Dendritic cell treated with granulocyte-macrophage colony-stimulating factor and Interleukin-4, amounts not matched to agents 40 ng/mL and 50 ng/mL, for 4 days (primary cell): ENCODE data around the gene CHKA.
"Not testable (repeated sequence)": the region's sequence is repeated elsewhere in the genome, so short reads cannot be mapped to it uniquely, and the experiment has no call there.

ENCODE experiments used
- H3K27ac Mint-ChIP-seq: one replicate; pipeline ENCODE4 v1.8.0; 2022; ENCODE audit warnings: mild to moderate bottlenecking, mixed read lengths
- H3K27me3 Mint-ChIP-seq: one replicate; pipeline ENCODE4 v1.8.0; 2022; ENCODE audit warnings: mild to moderate bottlenecking, mixed read lengths
- H3K36me3 Mint-ChIP-seq: one replicate; pipeline ENCODE4 v1.8.0; 2022; ENCODE audit warnings: low read depth, mixed read lengths
- H3K4me1 Mint-ChIP-seq: one replicate; pipeline ENCODE4 v1.8.0; 2022; ENCODE audit warnings: low read depth, mixed read lengths
- H3K4me3 Mint-ChIP-seq: one replicate; pipeline ENCODE4 v1.8.0; 2022; ENCODE audit warnings: mild to moderate bottlenecking, moderate library complexity, mixed read lengths
- H3K9me3 Mint-ChIP-seq: one replicate; pipeline ENCODE4 v1.8.0; 2022; ENCODE audit warnings: mixed read lengths
- intact Hi-C: fragments of 100-400 bp; cut with micrococcal nuclease; formaldehyde crosslinking; loops from one replicate; pipeline ENCODE4 v1.15.0; 2022

Gene CHKA

DNA sequence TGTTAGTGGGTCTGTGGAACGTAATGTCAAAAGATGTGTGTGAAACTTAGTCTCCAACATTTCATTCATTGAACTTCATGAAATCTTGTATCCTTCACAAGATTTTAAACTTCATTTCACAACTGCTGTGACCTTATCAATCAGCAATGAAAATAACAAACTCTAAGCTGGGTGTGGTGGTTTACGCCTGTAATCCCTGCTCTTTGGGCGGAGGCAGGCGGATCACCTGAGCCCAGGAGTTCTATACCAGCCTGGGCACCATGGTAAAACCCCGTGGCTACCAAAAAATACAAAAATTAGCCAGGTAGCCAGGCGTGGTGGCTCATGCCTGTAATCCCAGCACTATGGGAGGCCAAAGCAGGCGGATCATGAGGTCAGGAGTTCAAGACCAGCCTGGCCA lies 5.1 kb downstream of the CHKA start:
- Mint-ChIP-seq H3K36me3 (peaks cover 31% of the 10 kb centered on the region), H3K27ac (no peak overlapping the region), H3K9me3 (no peaks in the 10 kb centered on the region), H3K4me1 (peaks cover 52% of the 10 kb centered on the region), H3K4me3 (no peak overlapping the region), H3K27me3 (no peaks in the 10 kb centered on the region)
- intact Hi-C loops, result loop anchor here (10.0 kb wide), 1 partner anchor 81 kb away; the partner anchor contains the start of genes NDUFS8 and TCIRG1

DNA sequence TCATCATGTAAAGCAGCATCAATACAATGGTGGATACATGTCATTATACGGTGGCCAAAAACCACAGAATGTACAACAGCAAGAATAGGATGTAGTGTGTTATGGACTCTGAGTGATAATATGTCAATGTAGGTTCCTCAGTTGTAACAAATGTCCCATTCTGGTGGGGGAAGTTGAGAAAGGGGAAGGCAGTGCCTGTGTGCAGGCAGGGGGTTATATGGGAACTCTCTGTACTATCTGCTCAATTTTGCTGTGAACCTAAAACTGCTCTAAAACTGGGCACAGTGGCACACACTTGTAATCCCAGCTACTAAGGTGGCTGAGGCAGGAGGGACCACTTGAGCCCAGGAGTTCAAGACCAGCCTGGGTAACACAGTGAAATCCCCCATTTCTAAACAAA lies 5.9 kb downstream of the CHKA start:
- Mint-ChIP-seq H3K36me3 (peaks cover 31% of the 10 kb centered on the region), H3K27me3 (no peaks in the 10 kb centered on the region), H3K27ac (peak overlapping the region; percentile 60), H3K4me3 (no peak overlapping the region), H3K4me1 (peaks cover 52% of the 10 kb centered on the region), H3K9me3 (no peaks in the 10 kb centered on the region)
- intact Hi-C loops, result loop anchor here (10.0 kb wide), 1 partner anchor 80 kb away; the partner anchor contains the start of genes NDUFS8 and TCIRG1

DNA sequence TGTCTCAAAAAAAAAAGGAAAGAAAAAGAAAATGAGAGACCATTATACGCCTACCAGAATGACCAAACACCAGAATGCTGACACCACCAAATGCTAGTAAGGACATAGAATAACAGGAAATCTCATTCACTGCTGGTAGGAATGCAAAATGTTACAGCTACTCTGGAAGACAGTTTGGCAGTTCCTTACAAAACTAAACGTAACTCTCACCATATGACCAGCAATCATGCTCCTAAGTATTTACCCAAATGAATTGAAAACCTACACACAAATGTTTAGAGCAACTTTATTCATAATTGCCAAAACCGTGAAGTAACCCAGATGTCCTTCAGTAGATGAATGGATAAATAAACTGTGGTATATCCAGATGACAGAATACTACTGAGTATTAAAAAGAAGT lies 7.2 kb downstream of the CHKA start:
- intact Hi-C loops, result loop anchor here (10.0 kb wide), 1 partner anchor 79 kb away; the partner anchor contains the start of genes NDUFS8 and TCIRG1

DNA sequence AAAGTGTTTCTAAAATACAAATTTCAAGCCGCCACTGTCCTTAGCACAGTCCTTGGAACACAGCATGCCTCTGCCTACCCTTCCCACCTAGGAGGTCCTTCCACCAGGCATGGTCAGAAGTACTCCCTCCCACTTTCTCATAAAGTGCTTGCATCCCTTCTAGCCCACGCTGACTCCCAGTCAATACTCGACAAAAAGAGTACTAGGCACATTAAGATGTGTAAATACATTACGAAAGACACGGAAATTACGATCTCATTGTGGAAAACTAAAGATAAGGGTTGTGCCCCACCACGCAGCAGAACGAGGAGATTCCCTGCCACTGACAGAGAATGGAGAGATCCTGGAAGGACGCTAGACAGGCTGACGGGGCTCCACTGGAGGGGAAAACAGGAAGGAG lies 13.5 kb downstream of the CHKA start:
- H3K27me3 Mint-ChIP-seq, result no peaks in the 10 kb centered on the region
- peak overlapping the region; percentile 1 for H3K27ac Mint-ChIP-seq
- peaks cover 22% of the 10 kb centered on the region for H3K4me1 Mint-ChIP-seq
- no peaks in the 10 kb centered on the region for H3K9me3 Mint-ChIP-seq
- H3K4me3 Mint-ChIP-seq, result no peak overlapping the region
- intact Hi-C loops, result no loop called here
- H3K36me3 Mint-ChIP-seq, result peaks cover 8% of the 10 kb centered on the region

More for the DNA sequence above, 7.2 kb downstream of the CHKA start:
- peaks cover 49% of the 10 kb centered on the region for H3K4me1 Mint-ChIP-seq
- no peak overlapping the region for H3K4me3 Mint-ChIP-seq
- no peaks in the 10 kb centered on the region for H3K9me3 Mint-ChIP-seq
- H3K36me3 Mint-ChIP-seq, result peaks cover 31% of the 10 kb centered on the region
- H3K27me3 Mint-ChIP-seq, result no peaks in the 10 kb centered on the region
- H3K27ac Mint-ChIP-seq, result peak overlapping the region; percentile 78

DNA sequence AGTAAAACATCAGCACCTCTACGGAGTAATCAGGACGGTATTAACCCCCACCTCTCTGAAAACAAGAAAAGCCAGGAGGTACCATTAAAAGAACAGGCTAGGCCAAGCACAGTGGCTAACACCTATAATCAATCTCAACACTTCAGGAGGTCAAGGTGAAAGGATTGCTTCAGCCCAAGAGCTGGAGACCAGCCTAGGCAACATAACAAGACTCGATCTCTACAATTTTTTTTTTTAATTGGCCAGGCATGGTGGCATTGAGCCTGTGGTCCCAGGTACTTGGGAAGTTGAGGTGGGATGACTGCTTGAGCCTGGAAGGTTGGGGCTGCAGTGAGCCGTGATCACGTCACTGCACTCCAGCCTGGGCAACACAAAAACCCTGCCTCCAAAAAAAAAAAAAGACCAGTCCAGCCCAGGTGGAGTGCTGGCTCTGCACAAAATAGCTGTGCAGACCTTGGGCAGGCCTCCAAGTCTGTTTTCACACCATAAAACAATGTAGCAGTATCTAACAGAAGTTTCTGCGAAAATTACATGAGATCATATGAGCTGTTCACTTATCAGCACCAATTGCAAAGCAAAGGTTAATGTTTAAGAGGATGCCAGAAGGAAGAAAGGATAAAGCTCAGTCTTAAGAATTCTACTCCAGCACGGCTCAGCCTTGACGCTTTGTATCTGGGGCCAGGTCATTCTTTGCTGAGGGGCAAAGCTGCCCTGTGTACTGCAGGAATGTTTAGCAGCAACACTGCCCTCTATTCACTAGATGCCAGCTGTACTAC lies 14.8 kb downstream of the CHKA start:
- intact Hi-C loops, result no loop called here
- H3K27me3 Mint-ChIP-seq, result no peaks in the 10 kb centered on the region
- no peak overlapping the region for H3K4me3 Mint-ChIP-seq
- H3K27ac Mint-ChIP-seq, result no peak overlapping the region
- peaks cover 8% of the 10 kb centered on the region for H3K36me3 Mint-ChIP-seq
- no peaks in the 10 kb centered on the region for H3K9me3 Mint-ChIP-seq
- peaks cover 34% of the 10 kb centered on the region for H3K4me1 Mint-ChIP-seq

DNA sequence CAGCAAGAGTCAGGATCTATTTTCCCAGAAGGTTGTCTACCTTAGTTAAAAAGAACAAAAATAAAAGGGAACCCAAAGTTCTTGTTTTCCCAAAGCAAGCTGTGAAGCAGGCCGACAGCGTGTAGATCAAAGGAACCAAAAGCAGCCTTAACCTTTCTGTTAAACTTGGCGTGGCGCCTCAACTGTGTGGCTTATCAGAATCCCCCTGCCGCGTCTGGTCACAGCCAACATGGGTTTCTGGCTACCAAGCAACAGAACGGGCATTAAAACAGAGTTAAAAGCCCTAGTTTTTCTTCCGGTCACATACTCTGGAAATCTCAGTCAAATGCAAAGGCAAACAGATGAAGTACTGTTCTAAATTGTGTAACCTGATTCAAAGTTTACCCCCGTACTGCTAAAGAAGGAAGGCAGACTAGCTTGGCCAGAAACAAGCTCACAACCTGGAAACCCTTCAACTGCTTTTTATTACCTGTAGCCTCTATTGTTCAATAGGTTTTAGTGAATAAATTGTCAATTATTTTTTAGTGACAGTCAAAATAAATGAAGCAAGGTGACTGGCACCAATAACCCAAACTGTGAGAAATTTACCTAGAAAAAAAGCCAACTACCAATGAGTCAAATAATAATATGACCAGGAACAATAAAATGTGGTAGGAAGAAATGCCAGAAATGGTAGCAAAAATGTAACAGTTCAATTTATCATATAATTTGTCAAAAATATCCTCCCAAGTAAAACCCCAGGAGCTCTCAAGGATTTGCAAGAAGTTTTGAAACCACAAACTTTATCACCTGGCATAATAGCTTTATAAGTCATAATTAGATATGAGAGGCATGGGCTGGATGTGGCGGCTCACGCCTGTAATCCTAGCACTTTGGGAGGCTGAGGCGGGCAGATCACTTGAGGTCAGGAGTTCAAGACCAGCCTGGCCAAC lies 21.4 kb downstream of the CHKA start:
- Mint-ChIP-seq H3K4me3 (no peak overlapping the region), H3K4me1 (peaks cover 25% of the 10 kb centered on the region), H3K27me3 (no peaks in the 10 kb centered on the region), H3K36me3 (peaks cover 25% of the 10 kb centered on the region), H3K9me3 (no peaks in the 10 kb centered on the region), H3K27ac (no peak overlapping the region)
- intact Hi-C loops, result loop anchor here (10.0 kb wide), 1 partner anchor 105 kb away; no protein-coding TSS in a partner anchor

DNA sequence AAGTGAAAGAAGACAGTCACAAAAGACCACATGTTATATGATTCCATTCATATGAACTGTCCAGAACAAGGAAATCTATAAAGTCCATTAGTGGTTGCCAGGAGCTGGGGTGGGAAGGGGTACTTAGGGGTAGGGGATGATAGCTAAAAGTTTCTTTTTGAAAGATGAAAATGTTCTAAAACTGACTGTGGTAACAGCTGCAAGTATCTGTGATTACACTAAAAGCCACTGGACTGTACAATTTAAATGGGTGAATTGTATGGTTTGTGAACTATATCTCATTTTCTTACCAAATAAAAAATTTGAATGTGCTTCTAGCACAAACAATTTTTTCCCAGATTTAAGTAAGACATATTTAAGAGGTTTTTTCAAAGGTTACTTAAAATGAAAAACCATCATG lies 22.1 kb downstream of the CHKA start:
- H3K9me3 Mint-ChIP-seq, result no peaks in the 10 kb centered on the region
- peaks cover 25% of the 10 kb centered on the region for H3K36me3 Mint-ChIP-seq
- intact Hi-C loops, result loop anchor here (10.0 kb wide), 1 partner anchor 106 kb away; no protein-coding TSS in a partner anchor
- peaks cover 25% of the 10 kb centered on the region for H3K4me1 Mint-ChIP-seq
- no peaks in the 10 kb centered on the region for H3K27me3 Mint-ChIP-seq
- no peak overlapping the region for H3K4me3 Mint-ChIP-seq
- H3K27ac Mint-ChIP-seq, result no peak overlapping the region

DNA sequence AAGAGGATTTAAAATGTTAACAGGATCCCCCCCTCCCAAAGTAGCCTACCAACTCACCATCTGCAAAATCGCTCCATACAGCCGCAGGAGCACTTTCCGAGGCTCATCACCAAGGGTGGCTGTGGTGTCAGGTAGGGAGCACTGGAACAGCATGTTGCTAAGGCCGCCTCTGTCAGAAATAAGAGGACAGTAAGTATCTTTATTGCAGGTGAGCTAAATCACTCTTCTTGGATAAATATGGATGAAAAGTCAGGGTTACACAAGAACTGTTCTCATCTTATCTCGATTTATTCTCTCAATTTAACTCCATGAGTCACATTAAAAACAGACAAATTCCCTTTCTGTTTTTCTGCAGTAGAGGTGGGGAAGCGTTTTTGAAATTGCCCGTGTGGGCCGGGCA lies 24.2 kb downstream of the CHKA start:
- Mint-ChIP-seq H3K27me3 (no peaks in the 10 kb centered on the region), H3K9me3 (no peaks in the 10 kb centered on the region), H3K4me3 (no peak overlapping the region), H3K36me3 (peaks cover 25% of the 10 kb centered on the region), H3K4me1 (peaks cover 14% of the 10 kb centered on the region), H3K27ac (no peak overlapping the region)
- intact Hi-C loops, result loop anchor here (10.0 kb wide), 1 partner anchor 108 kb away; no protein-coding TSS in a partner anchor

DNA sequence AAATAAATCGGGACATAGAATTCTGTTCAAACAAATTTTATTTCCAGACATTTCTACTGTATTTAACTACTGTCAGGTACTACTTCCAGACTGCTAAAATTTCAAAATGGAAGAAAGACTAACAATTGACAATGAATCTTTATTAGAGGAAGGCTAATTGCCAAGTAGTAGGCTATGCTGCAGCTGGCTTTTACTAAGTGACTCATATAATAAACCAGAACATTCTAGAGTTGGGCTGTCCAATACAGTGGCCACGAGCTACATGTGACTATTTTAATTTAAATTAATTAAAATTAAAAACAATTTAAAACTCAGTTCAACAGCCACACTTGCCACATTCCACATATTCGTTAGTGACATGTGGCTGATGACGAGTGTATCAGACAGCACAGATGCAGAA lies 27.6 kb downstream of the CHKA start:
- no peaks in the 10 kb centered on the region for H3K27me3 Mint-ChIP-seq
- peaks cover 29% of the 10 kb centered on the region for H3K36me3 Mint-ChIP-seq
- intact Hi-C loops, result loop anchor here (10.0 kb wide), 1 partner anchor 111 kb away; no protein-coding TSS in a partner anchor
- H3K4me3 Mint-ChIP-seq, result no peak overlapping the region
- H3K9me3 Mint-ChIP-seq, result no peaks in the 10 kb centered on the region
- no peak overlapping the region for H3K27ac Mint-ChIP-seq
- peaks cover 8% of the 10 kb centered on the region for H3K4me1 Mint-ChIP-seq

DNA sequence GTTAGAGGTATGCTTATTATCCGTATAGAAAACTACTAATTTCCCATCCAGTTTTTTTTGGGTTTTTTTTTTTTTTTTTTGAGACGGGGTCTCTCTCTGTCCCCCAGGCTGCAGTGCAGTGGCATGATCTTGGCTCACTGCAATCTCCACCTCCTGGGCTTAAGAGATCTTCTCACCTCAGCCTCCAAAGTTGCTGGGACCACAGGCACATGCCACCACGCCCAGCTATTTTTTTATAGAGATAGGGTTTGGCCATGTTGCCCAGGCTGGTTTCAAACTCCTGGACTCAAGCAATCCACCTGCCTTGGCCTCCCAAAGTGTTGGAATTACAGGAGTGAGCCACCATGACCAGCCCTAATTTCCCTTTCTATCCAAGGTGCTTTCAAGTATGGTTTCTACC lies 28.2 kb downstream of the CHKA start:
- H3K4me3 Mint-ChIP-seq, H3K9me3 Mint-ChIP-seq, H3K4me1 Mint-ChIP-seq, H3K27me3 Mint-ChIP-seq, H3K27ac Mint-ChIP-seq: not testable (repeated sequence)
- peaks cover 29% of the 10 kb centered on the region for H3K36me3 Mint-ChIP-seq
- intact Hi-C loops, result loop anchor here (10.0 kb wide), 1 partner anchor 112 kb away; no protein-coding TSS in a partner anchor

DNA sequence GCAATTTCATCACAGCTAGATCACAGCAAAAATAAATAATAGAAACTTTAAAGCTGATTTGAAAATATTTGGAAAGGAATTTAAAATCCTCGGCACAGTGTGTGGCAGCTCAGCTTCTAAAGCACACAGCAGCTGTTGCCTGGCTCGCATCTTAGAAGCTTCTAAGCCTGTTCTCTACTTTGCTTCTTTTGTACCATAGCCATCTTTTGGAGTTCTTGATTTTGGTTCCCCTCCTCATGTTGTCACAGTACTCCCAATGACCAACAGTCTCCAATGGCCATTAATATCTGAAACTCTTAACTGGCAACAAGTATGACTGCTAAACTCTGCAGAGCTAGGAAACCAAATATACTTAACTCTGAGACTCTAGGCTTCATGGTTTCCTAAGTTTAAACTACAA lies 28.8 kb downstream of the CHKA start:
- intact Hi-C loops, result loop anchor here (10.0 kb wide), 1 partner anchor 112 kb away; no protein-coding TSS in a partner anchor
- Mint-ChIP-seq H3K4me1 (peaks cover 8% of the 10 kb centered on the region), H3K4me3 (no peak overlapping the region), H3K36me3 (peaks cover 23% of the 10 kb centered on the region), H3K27ac (no peak overlapping the region), H3K27me3 (no peaks in the 10 kb centered on the region), H3K9me3 (no peaks in the 10 kb centered on the region)

DNA sequence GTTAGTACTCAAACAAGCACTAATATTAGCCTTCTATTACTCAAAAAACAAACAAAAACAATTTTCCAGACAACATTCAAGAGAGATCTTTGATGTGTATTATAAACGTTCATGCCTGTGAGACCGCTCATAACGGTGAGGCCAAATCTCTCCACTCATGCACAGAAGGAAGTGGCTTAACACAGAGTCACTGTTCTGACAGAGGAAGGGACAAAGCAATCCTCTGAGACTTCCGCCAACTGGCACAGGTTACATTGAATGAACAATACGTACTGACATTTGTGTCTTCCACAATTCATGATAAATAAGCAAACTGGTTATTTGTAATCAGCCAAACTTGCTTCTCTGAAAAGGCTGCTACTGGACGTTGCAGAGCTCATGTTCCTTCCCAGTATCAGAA lies 30.5 kb downstream of the CHKA start:
- Mint-ChIP-seq H3K36me3 (peaks cover 9% of the 10 kb centered on the region), H3K27me3 (no peaks in the 10 kb centered on the region), H3K4me1 (peaks cover 8% of the 10 kb centered on the region), H3K27ac (no peak overlapping the region), H3K4me3 (no peak overlapping the region), H3K9me3 (no peaks in the 10 kb centered on the region)
- intact Hi-C loops, result loop anchor here (10.0 kb wide), 1 partner anchor 114 kb away; no protein-coding TSS in a partner anchor

DNA sequence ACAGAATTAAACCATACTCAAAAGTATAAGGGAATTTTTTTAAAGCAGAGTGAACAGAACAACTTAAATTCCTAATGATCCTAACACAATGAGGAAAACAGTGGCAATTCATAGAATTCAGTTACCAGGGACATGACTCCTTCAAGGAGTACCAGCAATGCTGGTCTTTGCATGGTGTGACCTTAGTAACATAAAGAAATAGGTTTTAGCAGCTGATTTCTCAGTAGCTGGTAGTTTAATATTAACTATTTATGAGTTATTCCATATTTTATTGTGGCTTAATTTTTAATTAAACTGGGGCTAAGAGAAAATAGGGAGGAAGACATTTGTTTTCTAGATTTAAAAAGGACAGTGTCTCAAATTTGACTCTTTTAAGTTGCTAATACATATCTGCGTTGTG lies 30.9 kb downstream of the CHKA start:
- no peak overlapping the region for H3K4me3 Mint-ChIP-seq
- H3K27ac Mint-ChIP-seq, result no peak overlapping the region
- H3K27me3 Mint-ChIP-seq, result no peaks in the 10 kb centered on the region
- peaks cover 5% of the 10 kb centered on the region for H3K36me3 Mint-ChIP-seq
- intact Hi-C loops, result loop anchor here (10.0 kb wide), 1 partner anchor 115 kb away; no protein-coding TSS in a partner anchor
- H3K9me3 Mint-ChIP-seq, result no peaks in the 10 kb centered on the region
- H3K4me1 Mint-ChIP-seq, result peaks cover 8% of the 10 kb centered on the region
